Measurements from ENCODE around the gene TSEN2. TPM values are rescaled to one million over a fixed set of nuclear protein-coding genes. Genes with fewer than 3 reads are reported as not detected.

The TSEN2 gene
- total and polyA plus RNA-seq, 2 of the 13 experiments (the other 11 are each of a cell fraction or from before 2014, with no cell fraction given): 11.0 to 17.3 TPM

DNA sequence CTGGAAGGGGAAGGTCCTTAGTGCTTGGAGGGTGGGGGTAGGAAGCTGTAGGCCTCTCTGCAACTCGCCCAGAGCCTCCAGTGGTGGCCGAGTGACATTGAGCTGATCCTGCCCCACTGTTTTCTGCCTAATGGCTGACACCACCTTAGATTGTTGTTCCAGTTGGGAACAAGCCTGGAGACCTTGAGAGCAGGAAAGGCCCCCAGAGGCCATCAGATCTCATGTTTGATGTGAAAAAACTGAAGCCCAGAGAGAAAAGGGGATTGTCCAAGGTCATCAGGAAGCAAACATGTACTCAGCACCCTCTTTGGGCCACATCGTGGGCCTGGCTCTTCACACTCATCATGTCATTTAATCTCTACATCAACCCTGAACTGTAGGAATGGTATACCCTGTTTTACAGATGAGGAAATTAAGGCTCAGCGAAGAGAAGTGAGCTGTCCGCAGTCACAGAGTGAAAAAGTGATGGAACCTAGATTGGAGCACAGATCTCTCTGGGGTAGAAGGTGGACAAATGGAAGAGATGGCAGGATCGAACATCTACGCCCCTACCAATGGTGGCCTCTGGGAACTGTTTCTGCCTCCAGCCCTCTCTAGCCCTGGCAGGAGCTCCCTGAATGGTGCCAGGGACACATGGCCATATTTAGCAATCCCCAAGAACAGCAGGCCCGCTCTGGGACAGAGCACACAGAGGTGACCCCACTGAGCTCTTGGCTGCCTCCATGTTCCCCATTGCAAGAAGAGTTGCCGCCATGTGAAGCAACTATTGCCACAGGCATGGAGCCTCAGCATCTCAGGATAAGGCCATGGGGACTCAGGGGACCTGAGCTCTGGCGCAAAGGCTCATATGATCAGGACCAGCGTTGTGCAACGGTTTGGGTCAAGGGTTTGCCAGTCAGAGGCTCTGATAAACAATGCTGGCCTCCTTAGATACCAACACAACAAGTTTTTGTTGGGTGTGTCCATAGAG, 31.6 kb upstream of the TSEN2 start (continued):
- TF ChIP-seq, protein P1, sequence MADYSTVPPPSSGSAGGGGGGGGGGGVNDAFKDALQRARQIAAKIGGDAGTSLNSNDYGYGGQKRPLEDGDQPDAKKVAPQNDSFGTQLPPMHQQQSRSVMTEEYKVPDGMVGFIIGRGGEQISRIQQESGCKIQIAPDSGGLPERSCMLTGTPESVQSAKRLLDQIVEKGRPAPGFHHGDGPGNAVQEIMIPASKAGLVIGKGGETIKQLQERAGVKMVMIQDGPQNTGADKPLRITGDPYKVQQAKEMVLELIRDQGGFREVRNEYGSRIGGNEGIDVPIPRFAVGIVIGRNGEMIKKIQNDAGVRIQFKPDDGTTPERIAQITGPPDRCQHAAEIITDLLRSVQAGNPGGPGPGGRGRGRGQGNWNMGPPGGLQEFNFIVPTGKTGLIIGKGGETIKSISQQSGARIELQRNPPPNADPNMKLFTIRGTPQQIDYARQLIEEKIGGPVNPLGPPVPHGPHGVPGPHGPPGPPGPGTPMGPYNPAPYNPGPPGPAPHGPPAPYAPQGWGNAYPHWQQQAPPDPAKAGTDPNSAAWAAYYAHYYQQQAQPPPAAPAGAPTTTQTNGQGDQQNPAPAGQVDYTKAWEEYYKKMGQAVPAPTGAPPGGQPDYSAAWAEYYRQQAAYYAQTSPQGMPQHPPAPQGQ (CRISPR knock-in tag; IDR thresholded peaks at IDR 0.05; ENCODE audit: borderline replicate concordance): no peak
- TF ChIP-seq, protein P2, sequence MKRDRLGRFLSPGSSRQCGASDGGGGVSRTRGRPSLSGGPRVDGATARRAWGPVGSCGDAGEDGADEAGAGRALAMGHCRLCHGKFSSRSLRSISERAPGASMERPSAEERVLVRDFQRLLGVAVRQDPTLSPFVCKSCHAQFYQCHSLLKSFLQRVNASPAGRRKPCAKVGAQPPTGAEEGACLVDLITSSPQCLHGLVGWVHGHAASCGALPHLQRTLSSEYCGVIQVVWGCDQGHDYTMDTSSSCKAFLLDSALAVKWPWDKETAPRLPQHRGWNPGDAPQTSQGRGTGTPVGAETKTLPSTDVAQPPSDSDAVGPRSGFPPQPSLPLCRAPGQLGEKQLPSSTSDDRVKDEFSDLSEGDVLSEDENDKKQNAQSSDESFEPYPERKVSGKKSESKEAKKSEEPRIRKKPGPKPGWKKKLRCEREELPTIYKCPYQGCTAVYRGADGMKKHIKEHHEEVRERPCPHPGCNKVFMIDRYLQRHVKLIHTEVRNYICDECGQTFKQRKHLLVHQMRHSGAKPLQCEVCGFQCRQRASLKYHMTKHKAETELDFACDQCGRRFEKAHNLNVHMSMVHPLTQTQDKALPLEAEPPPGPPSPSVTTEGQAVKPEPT (CRISPR knock-in tag; IDR thresholded peaks at IDR 0.05; ENCODE audit: low read depth): peak; percentile 50; the same call in 1 of the 2 replicates
- TF ChIP-seq, protein P3, sequence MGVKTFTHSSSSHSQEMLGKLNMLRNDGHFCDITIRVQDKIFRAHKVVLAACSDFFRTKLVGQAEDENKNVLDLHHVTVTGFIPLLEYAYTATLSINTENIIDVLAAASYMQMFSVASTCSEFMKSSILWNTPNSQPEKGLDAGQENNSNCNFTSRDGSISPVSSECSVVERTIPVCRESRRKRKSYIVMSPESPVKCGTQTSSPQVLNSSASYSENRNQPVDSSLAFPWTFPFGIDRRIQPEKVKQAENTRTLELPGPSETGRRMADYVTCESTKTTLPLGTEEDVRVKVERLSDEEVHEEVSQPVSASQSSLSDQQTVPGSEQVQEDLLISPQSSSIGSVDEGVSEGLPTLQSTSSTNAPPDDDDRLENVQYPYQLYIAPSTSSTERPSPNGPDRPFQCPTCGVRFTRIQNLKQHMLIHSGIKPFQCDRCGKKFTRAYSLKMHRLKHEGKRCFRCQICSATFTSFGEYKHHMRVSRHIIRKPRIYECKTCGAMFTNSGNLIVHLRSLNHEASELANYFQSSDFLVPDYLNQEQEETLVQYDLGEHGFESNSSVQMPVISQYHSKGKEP (CRISPR knock-in tag; IDR thresholded peaks at IDR 0.05): no peak
- TF ChIP-seq SATB2 (CRISPR knock-in tag; IDR thresholded peaks at IDR 0.05): no peak
- TF ChIP-seq ZNF605 (CRISPR knock-in tag; IDR thresholded peaks at IDR 0.05): peak; percentile 76
- TF ChIP-seq, protein P4, sequence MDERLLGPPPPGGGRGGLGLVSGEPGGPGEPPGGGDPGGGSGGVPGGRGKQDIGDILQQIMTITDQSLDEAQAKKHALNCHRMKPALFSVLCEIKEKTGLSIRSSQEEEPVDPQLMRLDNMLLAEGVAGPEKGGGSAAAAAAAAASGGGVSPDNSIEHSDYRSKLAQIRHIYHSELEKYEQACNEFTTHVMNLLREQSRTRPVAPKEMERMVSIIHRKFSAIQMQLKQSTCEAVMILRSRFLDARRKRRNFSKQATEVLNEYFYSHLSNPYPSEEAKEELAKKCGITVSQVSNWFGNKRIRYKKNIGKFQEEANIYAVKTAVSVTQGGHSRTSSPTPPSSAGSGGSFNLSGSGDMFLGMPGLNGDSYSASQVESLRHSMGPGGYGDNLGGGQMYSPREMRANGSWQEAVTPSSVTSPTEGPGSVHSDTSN (CRISPR knock-in tag; IDR thresholded peaks at IDR 0.05): no peak
- TF ChIP-seq ZSCAN29 (CRISPR knock-in tag; conservative IDR thresholded peaks at IDR 0.05): peak; percentile 78; the same call in 1 of the 2 replicates
- peak; percentile 72 for TF ChIP-seq ZNF878 (CRISPR knock-in tag; IDR thresholded peaks at IDR 0.05)
- TF ChIP-seq FLYWCH1 (CRISPR knock-in tag; IDR thresholded peaks at IDR 0.05): 0 out of 2 replicates have a peak, but pooled peaks have one; percentile 60
- TF ChIP-seq, protein P5, sequence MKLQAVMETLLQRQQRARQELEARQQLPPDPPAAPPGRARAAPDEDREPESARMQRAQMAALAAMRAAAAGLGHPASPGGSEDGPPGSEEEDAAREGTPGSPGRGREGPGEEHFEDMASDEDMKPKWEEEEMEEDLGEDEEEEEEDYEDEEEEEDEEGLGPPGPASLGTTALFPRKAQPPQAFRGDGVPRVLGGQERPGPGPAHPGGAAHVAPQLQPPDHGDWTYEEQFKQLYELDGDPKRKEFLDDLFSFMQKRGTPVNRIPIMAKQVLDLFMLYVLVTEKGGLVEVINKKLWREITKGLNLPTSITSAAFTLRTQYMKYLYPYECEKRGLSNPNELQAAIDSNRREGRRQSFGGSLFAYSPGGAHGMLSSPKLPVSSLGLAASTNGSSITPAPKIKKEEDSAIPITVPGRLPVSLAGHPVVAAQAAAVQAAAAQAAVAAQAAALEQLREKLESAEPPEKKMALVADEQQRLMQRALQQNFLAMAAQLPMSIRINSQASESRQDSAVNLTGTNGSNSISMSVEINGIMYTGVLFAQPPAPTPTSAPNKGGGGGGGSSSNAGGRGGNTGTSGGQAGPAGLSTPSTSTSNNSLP (IDR thresholded peaks at IDR 0.05; ENCODE audit: low read depth, low read length): peak; percentile 46; the same call in 1 of the 2 replicates
- TF ChIP-seq, protein P6, sequence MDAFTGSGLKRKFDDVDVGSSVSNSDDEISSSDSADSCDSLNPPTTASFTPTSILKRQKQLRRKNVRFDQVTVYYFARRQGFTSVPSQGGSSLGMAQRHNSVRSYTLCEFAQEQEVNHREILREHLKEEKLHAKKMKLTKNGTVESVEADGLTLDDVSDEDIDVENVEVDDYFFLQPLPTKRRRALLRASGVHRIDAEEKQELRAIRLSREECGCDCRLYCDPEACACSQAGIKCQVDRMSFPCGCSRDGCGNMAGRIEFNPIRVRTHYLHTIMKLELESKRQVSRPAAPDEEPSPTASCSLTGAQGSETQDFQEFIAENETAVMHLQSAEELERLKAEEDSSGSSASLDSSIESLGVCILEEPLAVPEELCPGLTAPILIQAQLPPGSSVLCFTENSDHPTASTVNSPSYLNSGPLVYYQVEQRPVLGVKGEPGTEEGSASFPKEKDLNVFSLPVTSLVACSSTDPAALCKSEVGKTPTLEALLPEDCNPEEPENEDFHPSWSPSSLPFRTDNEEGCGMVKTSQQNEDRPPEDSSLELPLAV (CRISPR knock-in tag; conservative IDR thresholded peaks at IDR 0.05; ENCODE audit: low read depth): no peak
- TF ChIP-seq PAX8 (CRISPR knock-in tag; IDR thresholded peaks at IDR 0.05; ENCODE audit: borderline replicate concordance): no peak
